Keratinocyte (primary cell): ENCODE measurements around the gene SFN. TPM values are rescaled to one million over a fixed set of nuclear protein-coding genes. Genes with fewer than 3 reads are reported as not detected.
A peak's percentile ranks its signal among the peaks of the same experiment; 100 is the strongest.

Experiments used
- DNase-seq: peaks from one replicate; pipeline ENCODE4 v3.0.0-alpha.2; 2011; ENCODE audit warnings: low read depth, missing footprints, low spot score
- FAIRE-seq: peaks from 2 replicates; lab custom pipeline; 2011; peaks lifted over from hg19 to GRCh38; lab: Jason Lieb, UNC
- H2AFZ ChIP-seq: 2 replicates; pipeline ENCODE4 v1.6.0; 2012; ENCODE audit warnings: low read length, control low read depth, inconsistent platforms; ENCODE audit not compliant: control insufficient read depth
- H3K27ac ChIP-seq: 2 replicates; pipeline ENCODE4 v1.5.1; 2011; ENCODE audit warnings: low read length; ENCODE audit not compliant: control insufficient read depth, insufficient read depth
- H3K27me3 ChIP-seq: 3 replicates; pipeline ENCODE4 v1.6.0; 2011; ENCODE audit warnings: low read length; ENCODE audit not compliant: control insufficient read depth, insufficient read depth; ENCODE audit errors: extremely low read depth
- H3K36me3 ChIP-seq, 2 experiments: 2 replicates in 1 of 2; 3 replicates in 1 of 2; pipeline ENCODE4 v1.5.1; 2011; ENCODE audit warnings: low read length in 2 of 2, mild to moderate bottlenecking in 1 of 2; ENCODE audit not compliant: control insufficient read depth in 2 of 2, insufficient read depth in 2 of 2; ENCODE audit errors: extremely low read depth in 1 of 2
- H3K4me1 ChIP-seq: 3 replicates; pipeline ENCODE4 v1.5.1; 2011; ENCODE audit warnings: low read length; ENCODE audit not compliant: control insufficient read depth, insufficient read depth; ENCODE audit errors: extremely low read depth
- H3K4me2 ChIP-seq: 3 replicates; pipeline ENCODE4 v1.6.0; 2011; ENCODE audit warnings: low read depth, low read length; ENCODE audit not compliant: control insufficient read depth, insufficient read depth; ENCODE audit errors: extremely low read depth
- H3K4me3 ChIP-seq, 3 experiments: fragments of 200-600 bp in 1 of 3; sonication (generic) in 1 of 3; 2 replicates in 2 of 3; 3 replicates in 1 of 3; pipeline ENCODE4 v1.5.1; 2011 to 2016; ENCODE audit warnings: low read length in 3 of 3, mild to moderate bottlenecking in 3 of 3, control low read depth in 2 of 3, inconsistent platforms in 1 of 3, low read depth in 1 of 3, mixed read lengths in 1 of 3, mixed run types in 1 of 3, moderate library complexity in 1 of 3; ENCODE audit not compliant: control insufficient read depth in 2 of 3, insufficient read depth in 2 of 3; ENCODE audit errors: extremely low read depth in 1 of 3
- H3K79me2 ChIP-seq: 2 replicates; pipeline ENCODE4 v1.6.0; 2012; ENCODE audit warnings: low read length; ENCODE audit not compliant: control insufficient read depth, insufficient read depth
- H3K9ac ChIP-seq: 3 replicates; pipeline ENCODE4 v1.6.0; 2011; ENCODE audit warnings: low read length; ENCODE audit not compliant: control insufficient read depth, insufficient read depth; ENCODE audit errors: extremely low read depth
- H3K9me1 ChIP-seq: 3 replicates; pipeline ENCODE4 v1.6.0; 2011; ENCODE audit warnings: low read length; ENCODE audit not compliant: control insufficient read depth, insufficient read depth; ENCODE audit errors: extremely low read depth
- H3K9me3 ChIP-seq: 2 replicates; pipeline ENCODE4 v1.5.1; 2012; ENCODE audit warnings: low read depth, low read length; ENCODE audit not compliant: control insufficient read depth
- H4K20me1 ChIP-seq: 3 replicates; pipeline ENCODE4 v1.6.0; 2011; ENCODE audit warnings: low read length; ENCODE audit not compliant: control insufficient read depth, insufficient read depth; ENCODE audit errors: extremely low read depth
- EZH2 ChIP-seq: IDR thresholded peaks from one replicate; pipeline ENCODE4 v1.6.1; 2012; ENCODE audit warnings: inconsistent platforms, mild to moderate bottlenecking, low read length, moderate library complexity
- dilution Hi-C: fragments of 300-500 bp; cut with MboI; formaldehyde crosslinking; loops from one replicate; pipeline ENCODE4 v1.7.0; 2020; ENCODE audit warnings: low sequenced_read_pairs; ENCODE audit not compliant: extremely low pct_ligation_motif_present
- polyA plus RNA-seq, 5 experiments: library from polyadenylated mRNA; depleted of rRNA in 3 of 5; stranded (reverse) in 3 of 5; stranded (forward) in 1 of 5; unstranded in 1 of 5; fragments of >200 nt; gene quantifications; 1 replicate in 1 of 5; 2 replicates in 3 of 5; 3 replicates in 1 of 5; pipeline versions ENCODE4 v1.2.1 to v1.2.3, GENCODE V29; 2011 to 2012; ENCODE audit warnings: missing spikeins in 2 of 5, low read depth in 1 of 5, low replicate concordance in 1 of 5
- TF ChIP-seq, protein P1 (sequence below), 3 experiments: IDR thresholded peaks in 1 of 3; conservative IDR thresholded peaks in 1 of 3; optimal IDR thresholded peaks in 1 of 3; 2 replicates in 2 of 3; 3 replicates in 1 of 3; pipeline versions ENCODE3 to v1.5.1; 2011; ENCODE audit warnings: low read length in 3 of 3, mild to moderate bottlenecking in 3 of 3, moderate library complexity in 2 of 3, control low read depth in 1 of 3, inconsistent platforms in 1 of 3; ENCODE audit not compliant: insufficient read depth in 2 of 3; ENCODE audit errors: extremely low read depth in 1 of 3

The SFN gene
- polyA plus RNA-seq, 1 donor (not counting 4 experiments of a cell fraction or from before 2014, with no cell fraction given): 1,394 TPM

DNA sequence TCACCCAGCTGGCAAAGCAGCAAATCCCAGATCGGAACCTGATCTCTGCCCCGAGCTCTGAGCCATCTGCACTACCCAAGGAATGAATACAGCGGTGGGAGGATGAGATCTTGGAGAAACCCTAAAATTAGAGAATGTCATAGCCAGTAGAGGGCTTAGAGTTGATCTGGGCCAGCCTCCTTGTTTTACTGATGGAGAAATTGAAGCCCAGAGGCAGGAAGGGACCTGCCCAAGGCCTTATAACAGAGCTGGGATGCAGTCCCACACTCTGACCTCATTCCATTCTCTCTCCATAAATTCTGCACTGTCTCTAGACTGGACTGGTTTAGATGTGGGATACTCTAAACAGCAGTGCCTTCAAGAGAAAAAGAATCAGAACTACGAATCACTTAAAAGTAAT, 4.8 kb upstream of the SFN start:
- H3K27ac ChIP-seq: peak overlapping the region; percentile 100
- peaks cover 2% of the 10 kb centered on the region for H3K79me2 ChIP-seq
- FAIRE-seq (peak; percentile 98), DNase-seq (no peak)
- peak overlapping the region; percentile 76 for H3K4me2 ChIP-seq
- no peaks in the 10 kb centered on the region for H3K27me3 ChIP-seq
- H3K4me1 ChIP-seq: peaks cover 94% of the 10 kb centered on the region
- dilution Hi-C loops: no loop called here
- peaks cover under 1% of the 10 kb centered on the region for H4K20me1 ChIP-seq
- TF ChIP-seq, protein P1, sequence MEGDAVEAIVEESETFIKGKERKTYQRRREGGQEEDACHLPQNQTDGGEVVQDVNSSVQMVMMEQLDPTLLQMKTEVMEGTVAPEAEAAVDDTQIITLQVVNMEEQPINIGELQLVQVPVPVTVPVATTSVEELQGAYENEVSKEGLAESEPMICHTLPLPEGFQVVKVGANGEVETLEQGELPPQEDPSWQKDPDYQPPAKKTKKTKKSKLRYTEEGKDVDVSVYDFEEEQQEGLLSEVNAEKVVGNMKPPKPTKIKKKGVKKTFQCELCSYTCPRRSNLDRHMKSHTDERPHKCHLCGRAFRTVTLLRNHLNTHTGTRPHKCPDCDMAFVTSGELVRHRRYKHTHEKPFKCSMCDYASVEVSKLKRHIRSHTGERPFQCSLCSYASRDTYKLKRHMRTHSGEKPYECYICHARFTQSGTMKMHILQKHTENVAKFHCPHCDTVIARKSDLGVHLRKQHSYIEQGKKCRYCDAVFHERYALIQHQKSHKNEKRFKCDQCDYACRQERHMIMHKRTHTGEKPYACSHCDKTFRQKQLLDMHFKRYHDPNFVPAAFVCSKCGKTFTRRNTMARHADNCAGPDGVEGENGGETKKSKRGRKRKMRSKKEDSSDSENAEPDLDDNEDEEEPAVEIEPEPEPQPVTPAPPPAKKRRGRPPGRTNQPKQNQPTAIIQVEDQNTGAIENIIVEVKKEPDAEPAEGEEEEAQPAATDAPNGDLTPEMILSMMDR (optimal IDR thresholded peaks at IDR 0.05 in 1 of 3, IDR thresholded peaks at IDR 0.05 in 1 of 3, conservative IDR thresholded peaks at IDR 0.05 in 1 of 3; ENCODE audit: extremely low read depth in 1 of 3, insufficient read depth in 2 of 3, low read length in 3 of 3): peak in 2 of 3 experiments; percentile 1 to 26
- TF ChIP-seq EZH2: no peak
- peak overlapping the region; percentile 93 for H3K9ac ChIP-seq
- H3K36me3 ChIP-seq: peaks cover 1 to 13% of the 10 kb centered on the region in 2 experiments
- H3K4me3 ChIP-seq: peak overlapping the region in 2 of 3 experiments; percentile 23 to 24
- H3K9me1 ChIP-seq: no peaks in the 10 kb centered on the region
- H3K9me3 ChIP-seq: no peaks in the 10 kb centered on the region
- no peak overlapping the region for H2AFZ ChIP-seq

GRCh38 chr1:26858891-26859640, 3.9 kb upstream of the SFN start:
- peaks cover 10% of the 10 kb centered on the region for H3K79me2 ChIP-seq
- H3K9ac ChIP-seq: peak overlapping the region; percentile 93
- dilution Hi-C loops: no loop called here
- H3K27ac ChIP-seq: peak overlapping the region; percentile 100
- H3K4me3 ChIP-seq: peak overlapping the region in 2 of 3 experiments; percentile 27 to 42
- no peak overlapping the region for H2AFZ ChIP-seq
- peak overlapping the region; percentile 76 for H3K4me2 ChIP-seq
- H3K9me1 ChIP-seq: no peaks in the 10 kb centered on the region
- FAIRE-seq (peak; percentile 96), DNase-seq (peak; percentile 99)
- peaks cover 4% of the 10 kb centered on the region for H4K20me1 ChIP-seq
- TF ChIP-seq, protein P1 (optimal IDR thresholded peaks at IDR 0.05 in 1 of 3, IDR thresholded peaks at IDR 0.05 in 1 of 3, conservative IDR thresholded peaks at IDR 0.05 in 1 of 3; ENCODE audit: extremely low read depth in 1 of 3, insufficient read depth in 2 of 3, low read length in 3 of 3): no peak
- no peak for TF ChIP-seq EZH2
- peaks cover 85% of the 10 kb centered on the region for H3K4me1 ChIP-seq
- peaks cover 1 to 15% of the 10 kb centered on the region in 2 experiments for H3K36me3 ChIP-seq
- peaks cover 2% of the 10 kb centered on the region for H3K9me3 ChIP-seq
- no peaks in the 10 kb centered on the region for H3K27me3 ChIP-seq
